C4-2B (cell line): ENCODE results near the gene YTHDF2.

Experiments used
- H3K27ac ChIP-seq: fragments of 450-650 bp; 2 replicates; pipeline ENCODE4 v1.5.1; 2017
- CTCF ChIP-seq: fragments of 450-650 bp; conservative IDR thresholded peaks from 2 replicates; pipeline ENCODE4 v1.5.1; 2017; ENCODE audit warnings: mild to moderate bottlenecking
- ZFX ChIP-seq: fragments of 450-650 bp; IDR thresholded peaks from 2 replicates; pipeline ENCODE4 v1.6.1; 2017

YTHDF2 gene

GRCh38 chr1:28815533-28816185, 78.9 kb downstream of the YTHDF2 start:
- no peak for TF ChIP-seq CTCF
- no peak for TF ChIP-seq ZFX
- no peak overlapping the region for H3K27ac ChIP-seq

GRCh38 chr1:28817133-28817532, 80.4 kb downstream of the YTHDF2 start:
- TF ChIP-seq CTCF, result no peak
- no peak for TF ChIP-seq ZFX
- H3K27ac ChIP-seq, result no peak overlapping the region

GRCh38 chr1:28819020-28819419, 82.3 kb downstream of the YTHDF2 start:
- H3K27ac ChIP-seq, result no peak overlapping the region
- TF ChIP-seq CTCF (no peak), ZFX (no peak)
